CD4-positive, alpha-beta T cell treated with Interleukin-15 for 1 hour (primary cell): ENCODE data around the gene PNMA8C.

Experiments used
- DNase-seq: peaks from one replicate; pipeline ENCODE4 v3.0.0-alpha.2; 2020

The PNMA8C gene

GRCh38 chr19:46428239-46429135, at the start of gene PNMA8C:
Gene PNMA8C (minus strand): TSS chr19:46428936. CDS start chr19:46428359, 577 bp downstream.
- DNase-seq = peak; percentile 82

GRCh38 chr19:46475986-46476385, 47.2 kb upstream of the PNMA8C start:
- DNase-seq = no peak

- no peak for DNase-seq
These were observed 45.5 kb upstream of the PNMA8C start for GRCh38 chr19:46474211-46474610.

GRCh38 chr19:46472592-46472991, 43.9 kb upstream of the PNMA8C start:
- no peak for DNase-seq

GRCh38 chr19:46471811-46472543, 43.2 kb upstream of the PNMA8C start:
- DNase-seq = no peak

GRCh38 chr19:46471116-46471733, 42.5 kb upstream of the PNMA8C start, which contains the start of gene PNMA8A:
Gene PNMA8A (minus strand): TSS chr19:46471563. CDS start chr19:46471035, 528 bp downstream.
- DNase-seq = peak; percentile 33

GRCh38 chr19:46470376-46470775, 41.6 kb upstream of the PNMA8C start:
- DNase-seq = no peak

GRCh38 chr19:46469541-46470185, 40.9 kb upstream of the PNMA8C start:
- DNase-seq = no peak

GRCh38 chr19:46466536-46467196, 37.9 kb upstream of the PNMA8C start:
- no peak for DNase-seq

GRCh38 chr19:46463516-46463915, 34.8 kb upstream of the PNMA8C start:
- no peak for DNase-seq

- DNase-seq = no peak
These were observed 32.8 kb upstream of the PNMA8C start for GRCh38 chr19:46461537-46461936.

- DNase-seq = no peak
These were observed 32.2 kb upstream of the PNMA8C start for GRCh38 chr19:46460981-46461380.

GRCh38 chr19:46460055-46460454, 31.3 kb upstream of the PNMA8C start:
- DNase-seq = no peak

- no peak for DNase-seq
These were observed 28.2 kb upstream of the PNMA8C start for GRCh38 chr19:46456930-46457329.

- DNase-seq = no peak
These were observed 25.5 kb upstream of the PNMA8C start for GRCh38 chr19:46454244-46454643.

- DNase-seq = no peak
These were observed 24.9 kb upstream of the PNMA8C start for GRCh38 chr19:46453661-46454060.

GRCh38 chr19:46452186-46452585, 23.4 kb upstream of the PNMA8C start:
- no peak for DNase-seq

- DNase-seq = no peak
These were observed 22.6 kb upstream of the PNMA8C start for GRCh38 chr19:46451352-46451751.

GRCh38 chr19:46450737-46451136, 22.0 kb upstream of the PNMA8C start:
- no peak for DNase-seq

GRCh38 chr19:46449228-46449627, 20.5 kb upstream of the PNMA8C start:
- DNase-seq = no peak

GRCh38 chr19:46448601-46449000, 19.9 kb upstream of the PNMA8C start:
- no peak for DNase-seq

GRCh38 chr19:46447824-46448223, 19.1 kb upstream of the PNMA8C start:
- DNase-seq = no peak
